ENCODE data around the gene PHACTR4. TPM values are rescaled to one million over a fixed set of nuclear protein-coding genes. Genes with fewer than 3 reads are reported as not detected.

Gene PHACTR4
- total and polyA plus RNA-seq, 4 donors = 15.1 to 34.9 (median 20.6) TPM

GRCh38 chr1:28457678-28458077, 88.1 kb downstream of the PHACTR4 start:
- Histone ChIP-seq H3K27me3 (ENCODE audit: control insufficient read depth in 3 of 3, insufficient read depth in 3 of 3, low read length in 2 of 3) (no peaks in the 10 kb centered on the region), H3K27ac (ENCODE audit: low read depth in 1 of 2, low read length in 1 of 2) (no peak overlapping the region), H3K9ac (ENCODE audit: insufficient read depth in 1 of 2, low read length in 2 of 2) (no peak overlapping the region), H3K9me3 (ENCODE audit: control insufficient read depth in 4 of 4, insufficient read depth in 3 of 4, low read length in 3 of 4) (no peaks in the 10 kb centered on the region), H3K4me3 (no peak overlapping the region), H3K4me1 (ENCODE audit: control insufficient read depth in 5 of 5, insufficient read depth in 5 of 5, low read length in 5 of 5) (peaks cover 0 to 19% (median 0%) of the 10 kb centered on the region in 5 donors), H3K36me3 (ENCODE audit: control insufficient read depth in 4 of 4, insufficient read depth in 4 of 4, low read length in 4 of 4) (peaks cover 0 to 10% (median 5%) of the 10 kb centered on the region in 4 donors)
- DNase-seq (no peak), ATAC-seq (ENCODE audit: insufficient read depth, low FRiP score) (no peak)
- WGBS, 2 donors = 68 to 79% methylated on average over 1 of the region's 1 CpG
- TF ChIP-seq CTCF (IDR thresholded peaks at IDR 0.05; ENCODE audit: control extremely low read depth, extremely low read depth) = no peak

- Histone ChIP-seq H3K36me3 (ENCODE audit: control insufficient read depth in 4 of 4, insufficient read depth in 4 of 4, low read length in 4 of 4) (peaks cover 2 to 11% (median 7%) of the 10 kb centered on the region in 4 donors), H3K9ac (ENCODE audit: insufficient read depth in 1 of 2, low read length in 2 of 2) (no peak overlapping the region), H3K27me3 (ENCODE audit: control insufficient read depth in 3 of 3, insufficient read depth in 3 of 3, low read length in 2 of 3) (no peaks in the 10 kb centered on the region), H3K4me1 (ENCODE audit: control insufficient read depth in 5 of 5, insufficient read depth in 5 of 5, low read length in 5 of 5) (peaks cover 0 to 19% (median 0%) of the 10 kb centered on the region in 5 donors), H3K27ac (ENCODE audit: low read depth in 1 of 2, low read length in 1 of 2) (peak overlapping the region; percentile 42 to 52), H3K4me3 (no peak overlapping the region), H3K9me3 (ENCODE audit: control insufficient read depth in 4 of 4, insufficient read depth in 3 of 4, low read length in 3 of 4) (no peaks in the 10 kb centered on the region)
- WGBS, 2 donors = 56 to 58% methylated on average over 7 of the region's 7 CpGs
- peak in 1 of 3 donors; percentile 9 for DNase-seq
- TF ChIP-seq CTCF (IDR thresholded peaks at IDR 0.05; ENCODE audit: control extremely low read depth, extremely low read depth) = no peak
- no peak for ATAC-seq (ENCODE audit: insufficient read depth, low FRiP score)
Measured at GRCh38 chr1:28458237-28459228, 89.0 kb downstream of the PHACTR4 start.

GRCh38 chr1:28466226-28466778, 96.8 kb downstream of the PHACTR4 start:
- DNase-seq = no peak
- H3K9me3 ChIP-seq (ENCODE audit: control insufficient read depth in 4 of 4, insufficient read depth in 3 of 4, low read length in 3 of 4) = peaks cover 0 to 2% (median 0%) of the 10 kb centered on the region in 4 donors
- no peak overlapping the region for H3K27ac ChIP-seq (ENCODE audit: low read depth in 1 of 2, low read length in 1 of 2)
- H3K9ac ChIP-seq (ENCODE audit: insufficient read depth in 1 of 2, low read length in 2 of 2) = no peak overlapping the region
- H3K4me3 ChIP-seq = no peak overlapping the region
- no peaks in the 10 kb centered on the region for H3K4me1 ChIP-seq (ENCODE audit: control insufficient read depth in 5 of 5, insufficient read depth in 5 of 5, low read length in 5 of 5)
- ATAC-seq (ENCODE audit: insufficient read depth, low FRiP score) = no peak
- peaks cover 12 to 27% (median 23%) of the 10 kb centered on the region in 4 donors for H3K36me3 ChIP-seq (ENCODE audit: control insufficient read depth in 4 of 4, insufficient read depth in 4 of 4, low read length in 4 of 4)
- H3K27me3 ChIP-seq (ENCODE audit: control insufficient read depth in 3 of 3, insufficient read depth in 3 of 3, low read length in 2 of 3) = no peaks in the 10 kb centered on the region
- no peak for TF ChIP-seq CTCF (IDR thresholded peaks at IDR 0.05; ENCODE audit: control extremely low read depth, extremely low read depth)
- 88 to 91% methylated on average over 3 of the region's 3 CpGs for WGBS, 2 donors
